CD1c-positive myeloid dendritic cell (primary cell): Measurements from ENCODE around the gene OSBPL5.

Experiments
- DNase-seq: peaks from one replicate; pipeline ENCODE4 v3.0.0-alpha.2; 2016; ENCODE audit errors: extremely low spot score

The OSBPL5 gene

DNA sequence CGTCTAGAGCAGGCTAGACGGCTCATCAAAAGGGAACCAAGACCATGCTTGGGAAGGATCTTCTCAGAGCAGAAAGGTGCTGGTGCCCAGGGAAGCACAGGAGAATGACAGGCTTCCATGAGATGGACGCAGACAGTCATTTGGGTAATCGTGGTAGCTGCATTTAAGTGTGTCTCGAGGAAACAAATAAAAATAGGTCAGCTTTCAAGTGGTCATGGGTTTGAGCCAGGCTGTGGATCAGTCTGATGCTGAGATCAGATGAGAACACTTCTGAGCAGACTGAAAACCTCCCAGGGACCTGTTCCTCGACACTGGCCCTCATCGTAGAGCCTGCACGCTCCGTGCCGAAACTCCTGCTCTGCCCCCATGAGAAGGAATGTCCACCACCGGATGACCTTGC, 112.5 kb downstream of the OSBPL5 start:
- no peak for DNase-seq

- no peak for DNase-seq
Observed at GRCh38 chr11:3052109-3052479, 113.0 kb downstream of the OSBPL5 start.

GRCh38 chr11:3051196-3052108, 113.7 kb downstream of the OSBPL5 start:
- no peak for DNase-seq

DNA sequence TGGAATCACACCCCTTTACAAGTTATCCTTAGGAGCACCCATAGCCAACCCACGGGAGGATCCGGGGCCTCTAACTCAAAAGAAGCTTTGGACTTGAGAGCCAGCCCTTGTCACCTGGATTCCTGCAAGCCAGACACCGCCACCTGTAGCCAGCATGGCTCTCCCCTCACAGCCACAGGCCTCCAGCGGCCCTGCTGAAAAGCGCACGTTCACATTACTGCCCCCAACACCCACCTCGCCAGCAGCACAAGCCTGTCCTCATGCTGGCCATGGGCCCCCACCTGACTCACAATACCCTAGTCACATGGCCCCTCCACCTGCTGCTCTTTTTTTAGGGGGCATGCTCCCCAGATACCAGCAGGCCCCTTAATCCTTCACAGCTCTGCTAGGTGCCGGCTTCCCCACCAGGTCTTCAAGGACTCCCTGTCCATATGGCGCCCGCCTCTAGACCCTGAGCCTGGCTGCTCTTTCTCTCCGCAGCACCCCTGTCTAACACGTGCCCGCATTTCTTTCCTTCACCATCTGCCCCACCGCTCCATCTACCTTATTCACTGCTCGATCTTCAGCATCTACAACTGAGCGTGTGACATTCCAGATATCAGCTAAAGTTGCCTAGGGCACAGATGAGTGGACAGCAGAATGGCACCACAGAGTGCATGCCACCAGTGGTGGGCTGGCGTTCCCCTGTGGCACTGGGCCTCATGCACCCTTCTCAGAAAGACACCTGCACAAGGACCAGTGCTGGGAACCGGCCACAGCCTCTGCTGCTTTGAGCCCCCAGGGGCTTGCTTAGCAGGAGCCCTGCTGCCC, 114.5 kb downstream of the OSBPL5 start:
- DNase-seq: no peak

DNA sequence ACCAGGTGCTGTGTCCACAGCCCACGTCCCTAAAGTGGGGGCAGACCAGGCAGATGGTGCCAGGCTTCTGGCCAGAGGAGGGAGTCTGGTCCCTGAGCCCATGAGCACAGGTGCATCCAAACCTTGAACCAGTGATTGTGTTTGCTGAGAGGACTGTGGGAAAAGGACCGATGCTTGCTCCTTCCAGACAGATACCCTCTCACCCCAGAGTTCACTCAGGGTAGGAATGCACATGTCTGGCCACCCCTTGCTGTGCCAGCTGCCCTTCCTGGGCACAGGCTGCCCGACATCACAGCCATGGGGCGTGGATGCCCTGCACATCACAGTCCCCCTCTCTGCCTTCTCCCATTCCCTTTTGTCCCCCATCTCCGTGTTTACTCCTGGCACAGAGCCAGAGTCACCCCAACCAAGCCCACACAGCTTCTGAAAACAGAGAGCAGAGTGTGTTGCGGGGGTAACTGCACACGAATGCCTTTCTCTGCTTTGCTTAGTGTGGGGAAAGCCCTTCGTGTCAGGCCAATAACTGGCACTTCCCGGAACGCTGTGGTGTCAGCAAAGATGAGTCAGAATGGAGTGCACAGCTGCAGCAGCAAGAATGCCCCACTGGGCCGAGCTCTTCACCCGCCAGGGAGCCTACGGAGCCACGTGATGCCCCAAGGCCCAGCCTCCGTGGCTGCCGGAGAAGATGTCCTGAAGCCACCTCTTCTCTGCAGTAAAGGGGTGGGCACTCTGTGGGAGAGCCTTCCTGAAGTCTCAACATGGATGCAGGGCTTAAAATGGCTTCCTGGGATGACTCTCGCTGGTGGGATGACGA, 115.5 kb downstream of the OSBPL5 start:
- DNase-seq: peak; percentile 86

DNA sequence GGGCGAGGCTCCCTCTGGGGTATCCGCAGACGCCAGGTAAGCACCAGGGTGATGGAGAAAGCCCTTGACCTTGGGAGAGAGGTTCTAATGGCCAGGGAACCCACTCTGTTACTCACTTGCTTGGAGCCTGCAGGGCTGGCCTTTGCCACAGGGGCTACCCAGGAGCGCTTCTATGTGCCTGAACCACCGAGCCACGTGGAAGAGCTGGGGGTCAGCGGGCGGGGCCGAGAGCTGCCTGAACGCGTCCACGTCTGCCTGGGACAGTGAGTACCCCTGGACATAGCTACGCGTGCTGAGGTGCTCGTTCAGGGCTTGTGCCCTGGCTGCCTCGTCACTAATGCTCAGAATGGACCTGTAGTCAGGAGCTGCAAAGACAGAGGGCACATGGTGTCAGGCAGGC, 117.5 kb downstream of the OSBPL5 start:
- no peak for DNase-seq

GRCh38 chr11:3046641-3047040, 118.5 kb downstream of the OSBPL5 start:
- DNase-seq: no peak

- no peak for DNase-seq
Observed at GRCh38 chr11:3046190-3046589, 118.9 kb downstream of the OSBPL5 start.

GRCh38 chr11:3044915-3045314, 120.2 kb downstream of the OSBPL5 start:
- no peak for DNase-seq

- DNase-seq: no peak
Observed at GRCh38 chr11:3044004-3044403, 121.1 kb downstream of the OSBPL5 start.

GRCh38 chr11:3043315-3043871, 121.7 kb downstream of the OSBPL5 start:
- DNase-seq: no peak

- DNase-seq: no peak
Observed at GRCh38 chr11:3042496-3043314, 122.4 kb downstream of the OSBPL5 start.

- no peak for DNase-seq
Observed at GRCh38 chr11:3041699-3042441, 123.2 kb downstream of the OSBPL5 start.

GRCh38 chr11:3040881-3041280, 124.2 kb downstream of the OSBPL5 start:
- DNase-seq: no peak

DNA sequence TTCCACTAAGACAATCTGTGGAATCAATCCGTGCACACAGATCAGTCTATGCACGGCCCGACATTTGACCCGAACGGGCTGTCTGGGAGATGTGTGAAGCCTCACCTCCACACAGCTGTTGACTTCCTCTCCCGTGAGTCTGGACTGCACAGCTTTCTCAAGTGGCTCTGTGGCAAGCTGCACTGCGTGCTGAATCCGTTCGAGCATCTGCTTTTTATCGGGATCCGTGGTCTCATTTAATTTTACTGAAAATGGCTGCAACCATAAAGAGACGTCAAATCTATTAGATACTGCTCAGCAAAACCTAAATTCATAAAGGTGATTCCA, 127.2 kb downstream of the OSBPL5 start:
- no peak for DNase-seq
